ENCODE data around the gene NKD1.

The NKD1 gene

DNA sequence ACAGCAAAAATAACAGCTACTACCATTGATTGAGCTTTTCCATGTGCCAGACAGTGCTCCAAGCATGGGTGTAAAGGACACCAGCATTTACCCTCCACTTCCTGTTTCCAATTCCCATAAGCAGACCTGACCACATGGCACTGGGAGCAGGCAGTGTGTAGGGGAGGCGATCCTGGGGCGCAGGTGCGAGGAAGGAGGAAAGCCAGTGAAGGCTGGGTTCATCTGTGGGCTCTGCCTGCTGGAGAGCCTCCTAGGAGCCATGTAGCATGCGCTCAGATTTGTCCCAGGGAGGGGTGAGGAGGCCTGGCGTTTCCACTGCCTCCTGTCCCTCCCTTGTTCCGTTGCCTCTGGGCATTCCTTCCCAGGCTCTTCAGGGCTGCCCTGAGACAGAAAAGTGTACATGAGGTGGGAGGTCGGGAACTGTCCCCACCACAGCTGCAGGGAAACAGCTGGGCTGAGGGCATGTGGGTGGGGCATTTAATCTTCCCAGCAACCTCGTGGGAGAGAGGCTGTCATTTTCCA lies 76.3 kb downstream of the NKD1 start:
- Histone ChIP-seq H3K9ac (ENCODE audit: low read depth, low read length) (no peak overlapping the region), H3K27ac (ENCODE audit: low read length) (no peak overlapping the region), H3K27me3 (ENCODE audit: insufficient read depth, low read length) (no peaks in the 10 kb centered on the region), H3K9me3 (ENCODE audit: insufficient read depth, low read depth, low read length) (no peaks in the 10 kb centered on the region), H3K36me3 (ENCODE audit: insufficient read depth, low read depth, low read length) (no peaks in the 10 kb centered on the region), H3K4me3 (ENCODE audit: low read length) (no peak overlapping the region), H3K4me1 (ENCODE audit: insufficient read depth, low read length) (no peaks in the 10 kb centered on the region)

GRCh38 chr16:50625374-50625773 lies 77.2 kb downstream of the NKD1 start:
- H3K36me3 ChIP-seq (ENCODE audit: insufficient read depth, low read depth, low read length): no peaks in the 10 kb centered on the region
- no peak overlapping the region for H3K9ac ChIP-seq (ENCODE audit: low read depth, low read length)
- H3K27me3 ChIP-seq (ENCODE audit: insufficient read depth, low read length): no peaks in the 10 kb centered on the region
- no peak overlapping the region for H3K27ac ChIP-seq (ENCODE audit: low read length)
- no peaks in the 10 kb centered on the region for H3K9me3 ChIP-seq (ENCODE audit: insufficient read depth, low read depth, low read length)
- no peak overlapping the region for H3K4me3 ChIP-seq (ENCODE audit: low read length)
- no peaks in the 10 kb centered on the region for H3K4me1 ChIP-seq (ENCODE audit: insufficient read depth, low read length)

- no peaks in the 10 kb centered on the region for H3K4me1 ChIP-seq (ENCODE audit: insufficient read depth, low read length)
- no peaks in the 10 kb centered on the region for H3K27me3 ChIP-seq (ENCODE audit: insufficient read depth, low read length)
- H3K36me3 ChIP-seq (ENCODE audit: insufficient read depth, low read depth, low read length): no peaks in the 10 kb centered on the region
- no peak overlapping the region for H3K27ac ChIP-seq (ENCODE audit: low read length)
- H3K9ac ChIP-seq (ENCODE audit: low read depth, low read length): no peak overlapping the region
- no peak overlapping the region for H3K4me3 ChIP-seq (ENCODE audit: low read length)
- no peaks in the 10 kb centered on the region for H3K9me3 ChIP-seq (ENCODE audit: insufficient read depth, low read depth, low read length)
Observed at GRCh38 chr16:50626868-50627267, 78.7 kb downstream of the NKD1 start.

GRCh38 chr16:50627419-50627818 lies 79.2 kb downstream of the NKD1 start:
- Histone ChIP-seq H3K9me3 (ENCODE audit: insufficient read depth, low read depth, low read length) (no peaks in the 10 kb centered on the region), H3K4me3 (ENCODE audit: low read length) (no peak overlapping the region), H3K27me3 (ENCODE audit: insufficient read depth, low read length) (no peaks in the 10 kb centered on the region), H3K9ac (ENCODE audit: low read depth, low read length) (no peak overlapping the region), H3K27ac (ENCODE audit: low read length) (no peak overlapping the region), H3K36me3 (ENCODE audit: insufficient read depth, low read depth, low read length) (no peaks in the 10 kb centered on the region), H3K4me1 (ENCODE audit: insufficient read depth, low read length) (no peaks in the 10 kb centered on the region)

GRCh38 chr16:50628156-50628802 lies 80.1 kb downstream of the NKD1 start:
- Histone ChIP-seq H3K27me3 (ENCODE audit: insufficient read depth, low read length) (no peaks in the 10 kb centered on the region), H3K4me3 (ENCODE audit: low read length) (no peak overlapping the region), H3K4me1 (ENCODE audit: insufficient read depth, low read length) (no peaks in the 10 kb centered on the region), H3K36me3 (ENCODE audit: insufficient read depth, low read depth, low read length) (no peaks in the 10 kb centered on the region), H3K9me3 (ENCODE audit: insufficient read depth, low read depth, low read length) (no peaks in the 10 kb centered on the region), H3K9ac (ENCODE audit: low read depth, low read length) (no peak overlapping the region), H3K27ac (ENCODE audit: low read length) (no peak overlapping the region)

DNA sequence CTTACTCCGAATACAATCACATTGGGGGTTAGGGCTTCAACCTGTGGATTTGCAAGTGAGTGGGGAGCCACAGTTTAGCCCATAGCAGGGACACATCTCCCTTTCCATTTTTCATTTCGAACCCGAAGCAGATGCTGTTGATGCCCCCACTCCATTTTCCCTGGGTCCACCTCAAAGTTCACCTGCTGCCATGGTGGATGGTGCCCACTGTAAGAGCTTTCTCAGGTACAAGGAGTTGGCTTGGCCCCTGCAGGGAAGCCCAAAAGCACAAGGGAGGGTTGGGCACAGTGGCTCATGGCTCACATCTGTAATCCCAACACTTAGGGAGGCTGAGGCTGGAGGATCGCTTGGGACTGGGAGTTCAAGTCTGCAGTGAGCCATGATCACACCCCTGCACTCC lies 81.1 kb downstream of the NKD1 start:
- no peak overlapping the region for H3K4me3 ChIP-seq (ENCODE audit: low read length)
- H3K4me1 ChIP-seq (ENCODE audit: insufficient read depth, low read length): no peaks in the 10 kb centered on the region
- no peaks in the 10 kb centered on the region for H3K27me3 ChIP-seq (ENCODE audit: insufficient read depth, low read length)
- H3K9me3 ChIP-seq (ENCODE audit: insufficient read depth, low read depth, low read length): no peaks in the 10 kb centered on the region
- H3K27ac ChIP-seq (ENCODE audit: low read length): no peak overlapping the region
- H3K36me3 ChIP-seq (ENCODE audit: insufficient read depth, low read depth, low read length): no peaks in the 10 kb centered on the region
- no peak overlapping the region for H3K9ac ChIP-seq (ENCODE audit: low read depth, low read length)

DNA sequence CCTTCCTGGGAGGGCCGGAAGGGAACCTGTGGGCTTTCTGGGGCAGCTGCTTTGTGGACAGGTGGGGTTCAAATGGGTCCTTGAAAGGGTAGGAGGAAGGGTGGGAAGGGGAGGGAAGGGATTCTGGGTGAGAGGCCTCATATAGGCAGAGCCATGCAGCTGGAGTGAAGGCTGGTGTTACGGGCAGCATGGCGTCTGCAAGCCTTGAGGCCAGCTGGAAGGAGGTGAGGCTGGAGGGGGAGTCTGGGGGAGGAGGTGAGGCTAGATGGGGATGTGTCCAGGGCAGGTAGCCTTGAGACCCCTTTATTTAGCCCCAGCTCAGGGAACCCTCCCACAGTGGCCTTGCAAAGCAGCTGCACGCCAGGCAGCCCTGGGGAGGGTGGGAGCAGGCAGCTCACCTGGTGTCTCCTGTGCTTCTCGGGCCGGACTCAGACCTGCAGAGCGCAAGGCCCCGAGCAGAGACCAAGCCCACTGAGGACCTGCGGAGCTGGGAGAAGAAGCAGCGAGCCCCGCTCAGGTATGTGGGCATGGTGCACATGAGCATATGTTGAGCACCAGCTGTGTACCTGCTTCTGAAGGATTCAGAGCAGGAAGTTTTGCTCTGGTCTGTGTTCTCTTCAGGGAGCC lies 82.3 kb downstream of the NKD1 start:
- H3K4me3 ChIP-seq (ENCODE audit: low read length): no peak overlapping the region

DNA sequence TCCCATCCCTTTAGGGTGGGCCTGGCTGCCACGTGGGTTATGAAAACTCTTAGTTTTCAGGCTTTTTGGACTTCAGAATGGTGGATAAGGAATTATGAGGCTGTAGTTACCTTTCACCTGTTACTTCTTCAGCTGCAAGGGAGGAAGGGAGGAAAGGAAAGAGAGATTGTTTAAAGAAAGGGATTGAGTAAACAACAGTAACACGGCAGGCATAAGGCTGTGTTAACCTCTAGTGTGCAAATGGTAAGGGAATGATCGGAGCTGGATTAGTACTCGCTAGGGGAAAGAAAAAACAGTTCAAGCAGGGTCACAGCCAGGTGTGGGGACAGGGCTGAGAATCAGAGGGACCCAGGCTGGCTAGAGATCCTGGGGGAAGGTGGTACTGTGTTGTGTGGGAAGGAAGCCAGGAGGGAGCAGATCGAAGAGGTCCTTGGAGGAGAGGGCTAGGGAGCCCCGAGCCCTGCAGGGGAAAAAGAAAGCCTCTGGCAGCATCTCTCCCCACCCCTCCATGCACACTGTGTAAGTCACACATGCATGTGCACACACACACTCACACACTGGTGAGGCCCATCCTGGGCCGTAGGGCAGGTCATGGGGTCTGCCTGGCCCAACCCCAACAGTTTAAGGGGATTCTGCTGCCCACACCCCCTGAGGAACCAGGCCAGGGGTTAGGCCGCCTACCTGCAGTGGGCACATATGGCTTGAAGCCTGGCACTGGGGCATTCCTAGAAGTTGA lies 83.2 kb downstream of the NKD1 start:
- Histone ChIP-seq H3K27me3 (ENCODE audit: insufficient read depth, low read length) (no peaks in the 10 kb centered on the region), H3K27ac (ENCODE audit: low read length) (no peak overlapping the region), H3K4me3 (ENCODE audit: low read length) (no peak overlapping the region), H3K4me1 (ENCODE audit: insufficient read depth, low read length) (no peaks in the 10 kb centered on the region), H3K9ac (ENCODE audit: low read depth, low read length) (no peak overlapping the region), H3K36me3 (ENCODE audit: insufficient read depth, low read depth, low read length) (no peaks in the 10 kb centered on the region), H3K9me3 (ENCODE audit: insufficient read depth, low read depth, low read length) (no peaks in the 10 kb centered on the region)

More for the DNA sequence above, 82.3 kb downstream of the NKD1 start:
- H3K36me3 ChIP-seq (ENCODE audit: insufficient read depth, low read depth, low read length): no peaks in the 10 kb centered on the region
- H3K27me3 ChIP-seq (ENCODE audit: insufficient read depth, low read length): no peaks in the 10 kb centered on the region
- no peaks in the 10 kb centered on the region for H3K9me3 ChIP-seq (ENCODE audit: insufficient read depth, low read depth, low read length)
- no peak overlapping the region for H3K9ac ChIP-seq (ENCODE audit: low read depth, low read length)
- no peak overlapping the region for H3K27ac ChIP-seq (ENCODE audit: low read length)
- no peaks in the 10 kb centered on the region for H3K4me1 ChIP-seq (ENCODE audit: insufficient read depth, low read length)

DNA sequence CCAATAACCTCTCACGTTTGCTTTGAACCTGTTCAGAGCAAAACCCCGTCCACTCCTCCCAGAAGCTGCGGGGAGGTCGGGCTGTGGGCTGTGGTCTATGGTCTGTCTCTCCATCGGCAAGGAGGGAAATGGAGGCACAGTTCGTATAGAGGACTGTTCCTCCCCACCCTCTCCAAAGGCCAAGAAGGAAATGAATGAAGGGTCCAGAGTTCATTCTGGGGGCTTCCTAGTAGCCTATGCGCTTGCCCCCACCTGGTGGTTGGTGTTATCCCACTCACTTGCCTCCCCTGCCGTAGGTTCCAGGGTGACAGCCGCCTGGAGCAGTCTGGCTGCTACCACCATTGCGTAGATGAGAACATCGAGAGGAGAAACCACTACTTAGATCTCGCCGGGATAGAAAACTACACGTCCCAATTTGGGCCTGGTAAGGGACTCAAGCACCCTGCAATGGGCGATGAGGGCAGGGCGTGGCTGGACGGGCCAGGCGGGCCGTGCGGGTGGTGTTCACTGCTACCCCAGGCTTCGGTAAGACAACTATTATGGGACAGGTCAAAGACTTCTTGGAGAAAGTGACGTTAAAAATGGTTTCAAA lies 83.9 kb downstream of the NKD1 start:
- H3K9ac ChIP-seq (ENCODE audit: low read depth, low read length): no peak overlapping the region
- H3K9me3 ChIP-seq (ENCODE audit: insufficient read depth, low read depth, low read length): no peaks in the 10 kb centered on the region
- H3K27me3 ChIP-seq (ENCODE audit: insufficient read depth, low read length): no peaks in the 10 kb centered on the region
- no peaks in the 10 kb centered on the region for H3K36me3 ChIP-seq (ENCODE audit: insufficient read depth, low read depth, low read length)
- no peaks in the 10 kb centered on the region for H3K4me1 ChIP-seq (ENCODE audit: insufficient read depth, low read length)
- H3K4me3 ChIP-seq (ENCODE audit: low read length): no peak overlapping the region
- H3K27ac ChIP-seq (ENCODE audit: low read length): no peak overlapping the region

GRCh38 chr16:50632927-50633800 lies 85.0 kb downstream of the NKD1 start:
- H3K36me3 ChIP-seq (ENCODE audit: insufficient read depth, low read depth, low read length): no peaks in the 10 kb centered on the region
- H3K4me3 ChIP-seq (ENCODE audit: low read length): no peak overlapping the region
- H3K9ac ChIP-seq (ENCODE audit: low read depth, low read length): no peak overlapping the region
- H3K4me1 ChIP-seq (ENCODE audit: insufficient read depth, low read length): no peaks in the 10 kb centered on the region
- H3K9me3 ChIP-seq (ENCODE audit: insufficient read depth, low read depth, low read length): no peaks in the 10 kb centered on the region
- H3K27me3 ChIP-seq (ENCODE audit: insufficient read depth, low read length): no peaks in the 10 kb centered on the region
- H3K27ac ChIP-seq (ENCODE audit: low read length): no peak overlapping the region

DNA sequence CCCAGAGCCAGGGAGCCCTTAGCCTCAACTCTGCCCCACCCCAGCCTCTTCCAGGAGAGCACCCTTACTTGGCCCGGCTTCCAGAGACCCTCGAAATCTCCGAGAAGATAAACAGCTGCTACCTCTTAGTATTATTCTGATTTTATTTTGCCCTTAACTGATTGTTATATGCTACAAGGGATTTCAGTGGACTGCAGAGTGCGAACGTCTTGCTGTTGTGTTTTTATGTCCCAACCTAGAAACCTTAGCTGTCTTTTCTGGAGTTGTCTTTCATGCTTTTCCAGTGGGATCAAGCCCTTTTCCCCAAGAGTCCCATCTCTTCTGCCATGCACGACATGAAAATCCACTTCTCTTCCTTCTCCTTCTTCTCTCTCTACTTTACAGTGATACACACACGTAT lies 85.9 kb downstream of the NKD1 start:
- H3K36me3 ChIP-seq (ENCODE audit: insufficient read depth, low read depth, low read length): no peaks in the 10 kb centered on the region
- H3K4me1 ChIP-seq (ENCODE audit: insufficient read depth, low read length): no peaks in the 10 kb centered on the region

More for the DNA sequence above, 85.9 kb downstream of the NKD1 start:
- no peaks in the 10 kb centered on the region for H3K9me3 ChIP-seq (ENCODE audit: insufficient read depth, low read depth, low read length)
- no peak overlapping the region for H3K27ac ChIP-seq (ENCODE audit: low read length)
- H3K27me3 ChIP-seq (ENCODE audit: insufficient read depth, low read length): no peaks in the 10 kb centered on the region
- H3K9ac ChIP-seq (ENCODE audit: low read depth, low read length): no peak overlapping the region
- no peak overlapping the region for H3K4me3 ChIP-seq (ENCODE audit: low read length)

Measured in iPS-20b (cell line).